ENCODE measurements around the gene CDK18. TPM values are rescaled to one million over a fixed set of nuclear protein-coding genes. Genes with fewer than 3 reads are reported as not detected.

CDK18 gene
- total and polyA plus RNA-seq, 4 donors = 2.4 to 3.7 (median 3.1) TPM

DNA sequence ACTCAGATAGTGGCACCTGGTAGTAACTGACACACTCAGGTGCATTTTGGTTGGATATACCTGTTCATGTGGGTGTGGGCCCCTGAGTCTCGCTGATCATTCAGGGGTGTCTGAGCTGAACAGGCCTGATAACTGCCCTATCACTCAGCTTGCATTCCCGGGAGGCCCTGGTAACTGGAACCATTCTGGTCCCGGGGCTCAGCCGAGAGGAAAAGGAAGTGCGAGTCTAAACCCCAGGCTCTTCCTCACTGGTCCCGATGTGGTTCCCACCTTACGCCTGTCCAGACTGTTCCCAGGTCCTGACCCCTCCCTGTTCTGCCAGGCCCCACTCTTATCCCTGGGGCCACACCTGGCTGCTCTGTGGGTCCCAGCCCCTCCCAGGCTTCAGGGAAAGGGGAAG, 11.7 kb upstream of the CDK18 start:
- no peaks in the 10 kb centered on the region for H3K9me3 ChIP-seq (ENCODE audit: control insufficient read depth in 4 of 4, low read length in 3 of 4)
- H3K9ac ChIP-seq (ENCODE audit: low read depth in 1 of 2, low read length in 2 of 2) = no peak overlapping the region
- no peak for TF ChIP-seq HNF4G (IDR thresholded peaks at IDR 0.05)
- no peak for DNase-seq (ENCODE audit: low spot score)
- no peak overlapping the region for H3K4me3 ChIP-seq (ENCODE audit: low read depth in 1 of 3, low read length in 3 of 3)
- peaks cover 0 to 4% (median 0%) of the 10 kb centered on the region in 4 donors for H3K27me3 ChIP-seq (ENCODE audit: control insufficient read depth in 4 of 4, insufficient read depth in 4 of 4, low read length in 3 of 4)
- H3K36me3 ChIP-seq (ENCODE audit: control insufficient read depth in 4 of 4, insufficient read depth in 3 of 4, low read depth in 1 of 4, low read length in 3 of 4) = no peaks in the 10 kb centered on the region
- peak overlapping the region in 1 of 2 donors; percentile 14 for H3K27ac ChIP-seq (ENCODE audit: low read depth in 1 of 2, low read length in 2 of 2)
- WGBS = 60% methylated on average over 7 of the region's 7 CpGs
- H3K4me1 ChIP-seq (ENCODE audit: control insufficient read depth in 4 of 4, insufficient read depth in 4 of 4, low read length in 3 of 4) = peaks cover 0 to 20% (median 20%) of the 10 kb centered on the region in 4 donors

GRCh38 chr1:205493241-205494085, 11.0 kb upstream of the CDK18 start:
- H3K9me3 ChIP-seq (ENCODE audit: control insufficient read depth in 4 of 4, low read length in 3 of 4) = no peaks in the 10 kb centered on the region
- H3K36me3 ChIP-seq (ENCODE audit: control insufficient read depth in 4 of 4, insufficient read depth in 3 of 4, low read depth in 1 of 4, low read length in 3 of 4) = no peaks in the 10 kb centered on the region
- no peak overlapping the region for H3K27ac ChIP-seq (ENCODE audit: low read depth in 1 of 2, low read length in 2 of 2)
- 57% methylated on average over 11 of the region's 11 CpGs for WGBS
- H3K4me1 ChIP-seq (ENCODE audit: control insufficient read depth in 4 of 4, insufficient read depth in 4 of 4, low read length in 3 of 4) = peaks cover 0 to 20% (median 20%) of the 10 kb centered on the region in 4 donors
- no peak for TF ChIP-seq RAD21 (IDR thresholded peaks at IDR 0.05)
- no peak for TF ChIP-seq JUND (IDR thresholded peaks at IDR 0.05)
- no peak for TF ChIP-seq HNF4A (conservative IDR thresholded peaks at IDR 0.05)
- no peak for TF ChIP-seq EGR1 (IDR thresholded peaks at IDR 0.05; ENCODE audit: low read depth in 2 of 2)
- DNase-seq (ENCODE audit: low spot score) = no peak
- no peak overlapping the region for H3K9ac ChIP-seq (ENCODE audit: low read depth in 1 of 2, low read length in 2 of 2)
- peaks cover 0 to 4% (median 0%) of the 10 kb centered on the region in 4 donors for H3K27me3 ChIP-seq (ENCODE audit: control insufficient read depth in 4 of 4, insufficient read depth in 4 of 4, low read length in 3 of 4)
- no peak overlapping the region for H3K4me3 ChIP-seq (ENCODE audit: low read depth in 1 of 3, low read length in 3 of 3)

- no peak overlapping the region for H3K4me3 ChIP-seq (ENCODE audit: low read depth in 1 of 3, low read length in 3 of 3)
- no peak overlapping the region for H3K27ac ChIP-seq (ENCODE audit: low read depth in 1 of 2, low read length in 2 of 2)
- no peak overlapping the region for H3K9ac ChIP-seq (ENCODE audit: low read depth in 1 of 2, low read length in 2 of 2)
- WGBS = 75% methylated on average over 4 of the region's 4 CpGs
- H3K4me1 ChIP-seq (ENCODE audit: control insufficient read depth in 4 of 4, insufficient read depth in 4 of 4, low read length in 3 of 4) = peaks cover 0 to 20% (median 20%) of the 10 kb centered on the region in 4 donors
- DNase-seq (ENCODE audit: low spot score) = no peak
- TF ChIP-seq TAF1 (conservative IDR thresholded peaks at IDR 0.05) (no peak), EGR1 (IDR thresholded peaks at IDR 0.05; ENCODE audit: low read depth in 2 of 2) (no peak), NR2F2 (IDR thresholded peaks at IDR 0.05) (no peak), ATF3 (IDR thresholded peaks at IDR 0.05) (no peak), MAX (IDR thresholded peaks at IDR 0.05) (no peak), ZBTB33 (IDR thresholded peaks at IDR 0.05) (no peak), FOXA2 (IDR thresholded peaks at IDR 0.05) (no peak), RXRA (IDR thresholded peaks at IDR 0.05) (no peak), YY1 (IDR thresholded peaks at IDR 0.05) (no peak), JUND (IDR thresholded peaks at IDR 0.05) (no peak), GABPA (IDR thresholded peaks at IDR 0.05 in 1 of 2, conservative IDR thresholded peaks at IDR 0.05 in 1 of 2) (no peak), SP1 (IDR thresholded peaks at IDR 0.05) (no peak), RAD21 (IDR thresholded peaks at IDR 0.05) (no peak)
- TF ChIP-seq, protein P1, sequence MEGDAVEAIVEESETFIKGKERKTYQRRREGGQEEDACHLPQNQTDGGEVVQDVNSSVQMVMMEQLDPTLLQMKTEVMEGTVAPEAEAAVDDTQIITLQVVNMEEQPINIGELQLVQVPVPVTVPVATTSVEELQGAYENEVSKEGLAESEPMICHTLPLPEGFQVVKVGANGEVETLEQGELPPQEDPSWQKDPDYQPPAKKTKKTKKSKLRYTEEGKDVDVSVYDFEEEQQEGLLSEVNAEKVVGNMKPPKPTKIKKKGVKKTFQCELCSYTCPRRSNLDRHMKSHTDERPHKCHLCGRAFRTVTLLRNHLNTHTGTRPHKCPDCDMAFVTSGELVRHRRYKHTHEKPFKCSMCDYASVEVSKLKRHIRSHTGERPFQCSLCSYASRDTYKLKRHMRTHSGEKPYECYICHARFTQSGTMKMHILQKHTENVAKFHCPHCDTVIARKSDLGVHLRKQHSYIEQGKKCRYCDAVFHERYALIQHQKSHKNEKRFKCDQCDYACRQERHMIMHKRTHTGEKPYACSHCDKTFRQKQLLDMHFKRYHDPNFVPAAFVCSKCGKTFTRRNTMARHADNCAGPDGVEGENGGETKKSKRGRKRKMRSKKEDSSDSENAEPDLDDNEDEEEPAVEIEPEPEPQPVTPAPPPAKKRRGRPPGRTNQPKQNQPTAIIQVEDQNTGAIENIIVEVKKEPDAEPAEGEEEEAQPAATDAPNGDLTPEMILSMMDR (IDR thresholded peaks at IDR 0.05; ENCODE audit: low read depth, low read length, missing input control) = no peak
- TF ChIP-seq, protein P2, sequence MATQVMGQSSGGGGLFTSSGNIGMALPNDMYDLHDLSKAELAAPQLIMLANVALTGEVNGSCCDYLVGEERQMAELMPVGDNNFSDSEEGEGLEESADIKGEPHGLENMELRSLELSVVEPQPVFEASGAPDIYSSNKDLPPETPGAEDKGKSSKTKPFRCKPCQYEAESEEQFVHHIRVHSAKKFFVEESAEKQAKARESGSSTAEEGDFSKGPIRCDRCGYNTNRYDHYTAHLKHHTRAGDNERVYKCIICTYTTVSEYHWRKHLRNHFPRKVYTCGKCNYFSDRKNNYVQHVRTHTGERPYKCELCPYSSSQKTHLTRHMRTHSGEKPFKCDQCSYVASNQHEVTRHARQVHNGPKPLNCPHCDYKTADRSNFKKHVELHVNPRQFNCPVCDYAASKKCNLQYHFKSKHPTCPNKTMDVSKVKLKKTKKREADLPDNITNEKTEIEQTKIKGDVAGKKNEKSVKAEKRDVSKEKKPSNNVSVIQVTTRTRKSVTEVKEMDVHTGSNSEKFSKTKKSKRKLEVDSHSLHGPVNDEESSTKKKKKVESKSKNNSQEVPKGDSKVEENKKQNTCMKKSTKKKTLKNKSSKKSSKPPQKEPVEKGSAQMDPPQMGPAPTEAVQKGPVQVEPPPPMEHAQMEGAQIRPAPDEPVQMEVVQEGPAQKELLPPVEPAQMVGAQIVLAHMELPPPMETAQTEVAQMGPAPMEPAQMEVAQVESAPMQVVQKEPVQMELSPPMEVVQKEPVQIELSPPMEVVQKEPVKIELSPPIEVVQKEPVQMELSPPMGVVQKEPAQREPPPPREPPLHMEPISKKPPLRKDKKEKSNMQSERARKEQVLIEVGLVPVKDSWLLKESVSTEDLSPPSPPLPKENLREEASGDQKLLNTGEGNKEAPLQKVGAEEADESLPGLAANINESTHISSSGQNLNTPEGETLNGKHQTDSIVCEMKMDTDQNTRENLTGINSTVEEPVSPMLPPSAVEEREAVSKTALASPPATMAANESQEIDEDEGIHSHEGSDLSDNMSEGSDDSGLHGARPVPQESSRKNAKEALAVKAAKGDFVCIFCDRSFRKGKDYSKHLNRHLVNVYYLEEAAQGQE (IDR thresholded peaks at IDR 0.05) = no peak
- H3K36me3 ChIP-seq (ENCODE audit: control insufficient read depth in 4 of 4, insufficient read depth in 3 of 4, low read depth in 1 of 4, low read length in 3 of 4) = no peaks in the 10 kb centered on the region
- H3K27me3 ChIP-seq (ENCODE audit: control insufficient read depth in 4 of 4, insufficient read depth in 4 of 4, low read length in 3 of 4) = peaks cover 0 to 4% (median 0%) of the 10 kb centered on the region in 4 donors
- no peaks in the 10 kb centered on the region for H3K9me3 ChIP-seq (ENCODE audit: control insufficient read depth in 4 of 4, low read length in 3 of 4)
These were observed 10.4 kb upstream of the CDK18 start for GRCh38 chr1:205494115-205494514.
